ENCODE measurements around the gene PTPRJ.

- TF ChIP-seq POLR2A (IDR thresholded peaks at IDR 0.05; ENCODE audit: extremely low read depth, insufficient read length) = no peak
- TF ChIP-seq, protein P1, sequence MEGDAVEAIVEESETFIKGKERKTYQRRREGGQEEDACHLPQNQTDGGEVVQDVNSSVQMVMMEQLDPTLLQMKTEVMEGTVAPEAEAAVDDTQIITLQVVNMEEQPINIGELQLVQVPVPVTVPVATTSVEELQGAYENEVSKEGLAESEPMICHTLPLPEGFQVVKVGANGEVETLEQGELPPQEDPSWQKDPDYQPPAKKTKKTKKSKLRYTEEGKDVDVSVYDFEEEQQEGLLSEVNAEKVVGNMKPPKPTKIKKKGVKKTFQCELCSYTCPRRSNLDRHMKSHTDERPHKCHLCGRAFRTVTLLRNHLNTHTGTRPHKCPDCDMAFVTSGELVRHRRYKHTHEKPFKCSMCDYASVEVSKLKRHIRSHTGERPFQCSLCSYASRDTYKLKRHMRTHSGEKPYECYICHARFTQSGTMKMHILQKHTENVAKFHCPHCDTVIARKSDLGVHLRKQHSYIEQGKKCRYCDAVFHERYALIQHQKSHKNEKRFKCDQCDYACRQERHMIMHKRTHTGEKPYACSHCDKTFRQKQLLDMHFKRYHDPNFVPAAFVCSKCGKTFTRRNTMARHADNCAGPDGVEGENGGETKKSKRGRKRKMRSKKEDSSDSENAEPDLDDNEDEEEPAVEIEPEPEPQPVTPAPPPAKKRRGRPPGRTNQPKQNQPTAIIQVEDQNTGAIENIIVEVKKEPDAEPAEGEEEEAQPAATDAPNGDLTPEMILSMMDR (IDR thresholded peaks at IDR 0.05; ENCODE audit: low read depth, low read length) = no peak
- TF ChIP-seq, protein P2, sequence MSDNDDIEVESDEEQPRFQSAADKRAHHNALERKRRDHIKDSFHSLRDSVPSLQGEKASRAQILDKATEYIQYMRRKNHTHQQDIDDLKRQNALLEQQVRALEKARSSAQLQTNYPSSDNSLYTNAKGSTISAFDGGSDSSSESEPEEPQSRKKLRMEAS (IDR thresholded peaks at IDR 0.05; ENCODE audit: low read depth, low read length) = no peak
These were observed 36.9 kb downstream of the PTPRJ start for GRCh38 chr11:48017105-48017830.
